ENCODE measurements around the gene GPX6.
"Not testable (repeated sequence)": the region's sequence is repeated elsewhere in the genome, so short reads cannot be mapped to it uniquely, and the experiment has no call there.

GRCh38 chr6:28547003-28547402 is 31.4 kb upstream of the GPX6 start:
- not testable (repeated sequence) for TF ChIP-seq CTCF, POLR2A (IDR thresholded peaks at IDR 0.05)
